ENCODE measurements around the gene RABGAP1L. TPM values are rescaled to one million over a fixed set of nuclear protein-coding genes. Genes with fewer than 3 reads are reported as not detected.
A peak's percentile ranks its signal among the peaks of the same experiment; 100 is the strongest.

The RABGAP1L gene
- total and polyA plus RNA-seq, 12 donors = 13.0 to 167 (median 109) TPM

DNA sequence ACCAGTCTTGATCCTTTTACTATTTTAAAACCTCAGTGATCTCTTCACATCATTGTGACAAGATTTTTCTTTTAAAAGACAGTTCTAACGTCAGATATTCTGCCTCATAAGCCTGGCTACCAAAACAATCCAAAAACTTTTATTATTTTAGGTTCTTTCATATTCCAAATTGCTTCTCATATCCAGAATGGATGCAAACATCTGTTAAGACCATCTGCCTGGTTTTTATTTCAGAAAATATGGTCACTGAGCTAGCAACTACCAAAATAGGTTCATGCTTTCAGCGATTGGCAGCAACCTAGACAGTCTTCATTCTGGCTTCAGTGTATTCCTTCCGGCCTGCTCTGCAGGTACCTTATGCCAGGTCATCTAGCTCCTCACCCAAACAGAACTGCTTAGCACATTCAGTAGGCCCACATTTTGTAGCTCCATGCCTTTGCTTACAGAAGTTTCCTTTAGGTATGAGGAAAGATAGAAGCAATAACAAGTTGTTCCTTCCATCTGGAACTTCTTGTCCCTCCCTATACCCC lies 781.4 kb downstream of the RABGAP1L start:
- ATAC-seq = no peak
- intact Hi-C loops (cut with DNase I) = no loop called here
- TF ChIP-seq, protein P1, sequence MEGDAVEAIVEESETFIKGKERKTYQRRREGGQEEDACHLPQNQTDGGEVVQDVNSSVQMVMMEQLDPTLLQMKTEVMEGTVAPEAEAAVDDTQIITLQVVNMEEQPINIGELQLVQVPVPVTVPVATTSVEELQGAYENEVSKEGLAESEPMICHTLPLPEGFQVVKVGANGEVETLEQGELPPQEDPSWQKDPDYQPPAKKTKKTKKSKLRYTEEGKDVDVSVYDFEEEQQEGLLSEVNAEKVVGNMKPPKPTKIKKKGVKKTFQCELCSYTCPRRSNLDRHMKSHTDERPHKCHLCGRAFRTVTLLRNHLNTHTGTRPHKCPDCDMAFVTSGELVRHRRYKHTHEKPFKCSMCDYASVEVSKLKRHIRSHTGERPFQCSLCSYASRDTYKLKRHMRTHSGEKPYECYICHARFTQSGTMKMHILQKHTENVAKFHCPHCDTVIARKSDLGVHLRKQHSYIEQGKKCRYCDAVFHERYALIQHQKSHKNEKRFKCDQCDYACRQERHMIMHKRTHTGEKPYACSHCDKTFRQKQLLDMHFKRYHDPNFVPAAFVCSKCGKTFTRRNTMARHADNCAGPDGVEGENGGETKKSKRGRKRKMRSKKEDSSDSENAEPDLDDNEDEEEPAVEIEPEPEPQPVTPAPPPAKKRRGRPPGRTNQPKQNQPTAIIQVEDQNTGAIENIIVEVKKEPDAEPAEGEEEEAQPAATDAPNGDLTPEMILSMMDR (IDR thresholded peaks at IDR 0.05) = no peak

GRCh38 chr1:174942547-174943255 lies 783.4 kb downstream of the RABGAP1L start:
- DNase-seq (no peak), ATAC-seq (peak in 7 of 8 donors; percentile 28 to 72 (median 57))
- Histone ChIP-seq H3K27ac (peak overlapping the region in 1 of 10 donors; percentile 27), H3K4me1 (peaks cover 0 to 38% (median 0%) of the 10 kb centered on the region in 9 donors), H3K9me3 (no peaks in the 10 kb centered on the region), H3K27me3 (no peaks in the 10 kb centered on the region), H3K4me3 (no peak overlapping the region), H3K36me3 (no peaks in the 10 kb centered on the region)
- 61 to 62% methylated on average over 2 of the region's 2 CpGs for WGBS, 2 donors
- TF ChIP-seq, protein P1 (IDR thresholded peaks at IDR 0.05) = no peak
- intact Hi-C loops (cut with DNase I) = no loop called here

More for the DNA sequence above, 781.4 kb downstream of the RABGAP1L start:
- no peaks in the 10 kb centered on the region for H3K36me3 ChIP-seq
- H3K4me1 ChIP-seq = peaks cover 0 to 38% (median 0%) of the 10 kb centered on the region in 9 donors
- H3K9me3 ChIP-seq = no peaks in the 10 kb centered on the region
- H3K27ac ChIP-seq = no peak overlapping the region
- 91 to 95% methylated on average over 3 of the region's 3 CpGs for WGBS, 2 donors
- no peak overlapping the region for H3K4me3 ChIP-seq
- DNase-seq = no peak
- no peaks in the 10 kb centered on the region for H3K27me3 ChIP-seq

DNA sequence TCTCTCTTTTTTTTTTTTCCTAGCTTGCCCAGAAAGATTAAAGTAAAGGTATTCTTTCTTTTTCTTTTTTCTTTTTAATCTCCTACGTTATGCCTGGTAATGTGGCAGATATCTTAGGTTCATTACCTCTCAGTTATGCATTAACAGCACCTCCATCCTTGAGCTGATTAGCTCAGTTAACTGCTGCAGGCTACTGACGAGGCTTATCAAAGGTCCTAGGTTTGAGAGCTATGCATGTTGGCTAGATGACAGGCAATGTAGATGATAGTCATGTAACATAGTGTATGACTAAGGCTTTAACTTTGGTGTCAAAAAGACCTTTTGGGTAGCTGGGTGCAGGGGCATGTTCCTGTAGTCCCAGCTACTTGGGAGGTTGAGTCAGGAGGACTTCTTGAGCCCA lies 786.7 kb downstream of the RABGAP1L start:
- TF ChIP-seq, protein P1 (IDR thresholded peaks at IDR 0.05) = no peak
- ATAC-seq (no peak), DNase-seq (no peak)
- H3K9me3 ChIP-seq = no peaks in the 10 kb centered on the region
- H3K27ac ChIP-seq = no peak overlapping the region
- no peaks in the 10 kb centered on the region for H3K36me3 ChIP-seq
- no peaks in the 10 kb centered on the region for H3K27me3 ChIP-seq
- WGBS, 2 donors = 69 to 78% methylated on average over 2 of the region's 2 CpGs
- no peak overlapping the region for H3K4me3 ChIP-seq
- H3K4me1 ChIP-seq = peaks cover 0 to 18% (median 0%) of the 10 kb centered on the region in 9 donors
- intact Hi-C loops (cut with DNase I) = no loop called here

DNA sequence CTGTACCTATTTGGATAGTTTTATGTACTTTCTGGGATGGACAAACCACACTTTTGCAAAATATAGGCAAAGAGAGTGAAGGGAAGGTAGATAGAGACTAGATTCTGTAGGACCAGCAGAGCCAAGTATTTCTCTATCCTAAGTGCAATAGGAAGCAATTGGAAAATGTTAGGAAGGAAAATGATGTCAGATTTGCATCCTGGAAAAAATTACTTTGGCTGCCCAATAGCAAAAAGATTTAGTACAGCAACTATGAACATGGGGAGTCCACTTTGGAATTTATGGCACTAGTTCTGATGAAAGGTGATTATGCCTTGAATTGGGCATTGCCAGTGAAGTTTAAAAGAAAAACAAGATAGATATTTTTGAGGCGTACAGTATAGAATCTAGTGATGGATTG lies 789.7 kb downstream of the RABGAP1L start:
- intact Hi-C loops (cut with DNase I) = no loop called here
- DNase-seq (no peak), ATAC-seq (no peak)
- H3K4me1 ChIP-seq = peaks cover 0 to 14% (median 5%) of the 10 kb centered on the region in 9 donors
- H3K27ac ChIP-seq = no peak overlapping the region
- H3K36me3 ChIP-seq = no peaks in the 10 kb centered on the region
- H3K27me3 ChIP-seq = no peaks in the 10 kb centered on the region
- TF ChIP-seq, protein P1 (IDR thresholded peaks at IDR 0.05) = no peak
- no peak overlapping the region for H3K4me3 ChIP-seq
- 93 to 98% methylated on average over 1 of the region's 1 CpG for WGBS, 2 donors
- H3K9me3 ChIP-seq = no peaks in the 10 kb centered on the region
